OCI-LY1 (cell line): ENCODE results near the gene PRPS2.

Source experiments
- CTCF ChIP-seq: fragments of 200-600 bp; sonication (generic), shearing (Covaris generic); IDR thresholded peaks from 2 replicates; pipeline ENCODE4 v1.5.1; 2017; ENCODE audit warnings: mild to moderate bottlenecking, antibody characterized with exemption, low read length, moderate library complexity, mixed read lengths
- EZH2 ChIP-seq: fragments of 200-600 bp; sonication (generic), shearing (Covaris generic); IDR thresholded peaks from 2 replicates; pipeline ENCODE4 v1.8.0; 2017; ENCODE audit warnings: borderline replicate concordance, mixed run types, mild to moderate bottlenecking, antibody characterized with exemption, low read length, moderate library complexity, mixed read lengths

GRCh38 chrX:12770440-12770839, 20.8 kb upstream of the PRPS2 start:
- TF ChIP-seq CTCF: peak; percentile 46
- no peak for TF ChIP-seq EZH2
